HepG2 (cell line): Measurements from ENCODE around the gene FGA. TPM values are rescaled to one million over a fixed set of nuclear protein-coding genes. Genes with fewer than 3 reads are reported as not detected.

Experiments
- ATAC-seq: fragments of 200-7000 bp; cut with Tn5 transposase; 3 replicates; pipeline ENCODE4 v1.9.1; 2020; ENCODE audit warnings: mild to moderate bottlenecking, moderate library complexity
- BruUV-seq: library from RNA; stranded (reverse); fragments of 400-500 nt; replicated peaks from 2 replicates; lab custom pipeline; 2021; lab: Mats Ljungman, UMichigan
- CTCF ChIA-PET: fragments of 300-600 bp; formaldehyde crosslinking; extraction: SDS; loops from one replicate; lab custom pipeline; 2021; ENCODE audit warnings: low total read pairs, inconsistent platforms, low intra/inter-chr PET ratio; lab: Yijun Ruan, JAX
- POLR2A ChIA-PET: fragments of 350-600 bp; sonication (Branson Sonifier 250); formaldehyde crosslinking; loops from one replicate; lab custom pipeline; 2020; ENCODE audit warnings: antibody characterized with exemption, inconsistent platforms; lab: Yijun Ruan, JAX
- DNase-seq: peaks from one replicate; pipeline ENCODE4 v3.0.0-alpha.2; 2015; ENCODE audit warnings: low spot score
- FAIRE-seq: peaks from 3 replicates; lab custom pipeline; 2011; peaks lifted over from hg19 to GRCh38; lab: Jason Lieb, UNC
- H2AFZ ChIP-seq: one replicate; pipeline ENCODE4 v1.6.1; 2011; ENCODE audit warnings: low read length, inconsistent platforms
- H3K27ac ChIP-seq: fragments of 300-600 bp; 3 replicates; pipeline ENCODE4 v1.8.0; 2011; ENCODE audit warnings: mixed run types, mild to moderate bottlenecking, mixed read lengths, low read length, inconsistent platforms; ENCODE audit not compliant: insufficient read depth; ENCODE audit errors: extremely low read length
- H3K27me3 ChIP-seq, 2 experiments: fragments of 200-600 bp in 1 of 2; 2 replicates in 1 of 2; 3 replicates in 1 of 2; pipeline versions ENCODE4 v1.6.0 to v1.8.0; 2011; ENCODE audit warnings: low read length in 2 of 2, mild to moderate bottlenecking in 2 of 2, moderate library complexity in 2 of 2, inconsistent platforms in 1 of 2; ENCODE audit not compliant: insufficient read depth in 2 of 2, control insufficient read depth in 1 of 2
- H3K36me3 ChIP-seq, 2 experiments: fragments of 200-600 bp in 1 of 2; replicated peaks in 1 of 2; 2 replicates in 1 of 2; 3 replicates in 1 of 2; pipeline versions ENCODE4 v1.5.1 to v1.8.0; 2011; ENCODE audit warnings: low read length in 2 of 2, inconsistent platforms in 1 of 2; ENCODE audit not compliant: insufficient read depth in 2 of 2, control insufficient read depth in 1 of 2
- H3K4me1 ChIP-seq: 2 replicates; pipeline ENCODE4 v1.5.1; 2012; ENCODE audit warnings: low read length, inconsistent platforms; ENCODE audit not compliant: insufficient read depth
- H3K4me2 ChIP-seq: 2 replicates; pipeline ENCODE4 v1.6.0; 2011; ENCODE audit warnings: low read depth, low read length, inconsistent platforms
- H3K4me3 ChIP-seq, 3 experiments: fragments of 200-600 bp in 1 of 3; sonication (generic), shearing (Covaris generic) in 1 of 3; replicated peaks in 1 of 3; 2 replicates each; pipeline ENCODE4 v1.5.1; 2011 to 2016; ENCODE audit warnings: low read length in 3 of 3, inconsistent platforms in 2 of 3, low read depth in 2 of 3, mild to moderate bottlenecking in 2 of 3, control low read depth in 1 of 3, mixed read lengths in 1 of 3; ENCODE audit not compliant: insufficient read depth in 1 of 3
- H3K79me2 ChIP-seq: one replicate; pipeline ENCODE4 v1.6.1; 2011; ENCODE audit warnings: low read length, inconsistent platforms; ENCODE audit not compliant: insufficient read depth
- H3K9ac ChIP-seq: 2 replicates; pipeline ENCODE4 v1.6.0; 2011; ENCODE audit warnings: mild to moderate bottlenecking, low read depth, low read length, inconsistent platforms; ENCODE audit not compliant: insufficient read depth
- H3K9me3 ChIP-seq: 2 replicates; pipeline ENCODE4 v1.5.1; 2012; ENCODE audit warnings: mild to moderate bottlenecking, low read length
- H4K20me1 ChIP-seq: 2 replicates; pipeline ENCODE4 v1.6.0; 2011; ENCODE audit warnings: inconsistent platforms, mild to moderate bottlenecking, low read length, moderate library complexity; ENCODE audit not compliant: insufficient read depth
- CENPBD1 ChIP-seq: sonication (generic); formaldehyde crosslinking; IDR thresholded peaks from 2 replicates; pipeline ENCODE4 v1.8.0; 2022; ENCODE audit warnings: missing genetic modification reagents, low read depth, mild to moderate bottlenecking, borderline replicate concordance
- MAFK ChIP-seq, 2 experiments: IDR thresholded peaks in 1 of 2; conservative IDR thresholded peaks in 1 of 2; 2 replicates each; pipeline ENCODE4 v1.6.1; 2011; ENCODE audit warnings: improper control_type of control experiment in 2 of 2, low read length in 2 of 2
- MTF1 ChIP-seq: sonication (generic); formaldehyde crosslinking; IDR thresholded peaks from 2 replicates; pipeline ENCODE4 v1.5.0; 2020; ENCODE audit warnings: missing genetic modification reagents
- MYNN ChIP-seq: sonication (generic); formaldehyde crosslinking; IDR thresholded peaks from 2 replicates; pipeline ENCODE4 v1.4.0; 2020; ENCODE audit warnings: mild to moderate bottlenecking, low read depth, missing genetic modification reagents
- NFATC3 ChIP-seq: sonication (generic); formaldehyde crosslinking; IDR thresholded peaks from 2 replicates; pipeline ENCODE4 v1.5.1; 2020; ENCODE audit warnings: mild to moderate bottlenecking, missing genetic modification reagents
- NR3C1 ChIP-seq: sonication (generic); formaldehyde crosslinking; IDR thresholded peaks from 2 replicates; pipeline ENCODE4 v1.4.0; 2020; ENCODE audit warnings: missing genetic modification reagents
- PRPF4 ChIP-seq: fragments of 200-400 bp; formaldehyde crosslinking; IDR thresholded peaks from 2 replicates; pipeline ENCODE4 v1.6.1; 2016; ENCODE audit warnings: low read length, low read depth; ENCODE audit not compliant: poor library complexity, severe bottlenecking
- RBM22 ChIP-seq: fragments of 200-400 bp; formaldehyde crosslinking; optimal IDR thresholded peaks from 2 replicates; pipeline ENCODE3; 2017; ENCODE audit warnings: mild to moderate bottlenecking, low read length, moderate library complexity
- RFXANK ChIP-seq: IDR thresholded peaks from 2 replicates; pipeline ENCODE4 v1.6.1; 2016
- SP4 ChIP-seq: sonication (generic); formaldehyde crosslinking; IDR thresholded peaks from 2 replicates; pipeline ENCODE4 v1.8.1; 2023; ENCODE audit warnings: mild to moderate bottlenecking, missing genetic modification reagents
- TCF12 ChIP-seq, 2 experiments: fragments of 450-650 bp in 1 of 2; sonication (generic) in 1 of 2; formaldehyde crosslinking in 1 of 2; IDR thresholded peaks; 2 replicates each; pipeline versions ENCODE4 v1.6.1 to v1.8.0; 2017 to 2022; ENCODE audit warnings: antibody characterized with exemption in 1 of 2, mild to moderate bottlenecking in 1 of 2, missing genetic modification reagents in 1 of 2, moderate library complexity in 1 of 2
- ZHX1 ChIP-seq: sonication (generic); formaldehyde crosslinking; IDR thresholded peaks from 2 replicates; pipeline ENCODE4 v1.8.1; 2022; ENCODE audit warnings: low read depth, mild to moderate bottlenecking, missing genetic modification reagents
- ZNF33B ChIP-seq: sonication (generic); formaldehyde crosslinking; IDR thresholded peaks from 2 replicates; pipeline ENCODE4 v1.5.1; 2020; ENCODE audit warnings: mild to moderate bottlenecking, missing genetic modification reagents
- ZNF451 ChIP-seq: sonication (generic); formaldehyde crosslinking; IDR thresholded peaks from 2 replicates; pipeline ENCODE4 v1.5.0; 2020; ENCODE audit warnings: mild to moderate bottlenecking, missing genetic modification reagents
- ZNF674 ChIP-seq: sonication (generic); formaldehyde crosslinking; IDR thresholded peaks from 2 replicates; pipeline ENCODE4 v1.5.0; 2020; ENCODE audit warnings: low read depth, mild to moderate bottlenecking, missing genetic modification reagents
- ZNF773 ChIP-seq: sonication (generic); formaldehyde crosslinking; IDR thresholded peaks from 2 replicates; pipeline ENCODE4 v1.4.0; 2020; ENCODE audit warnings: missing genetic modification reagents, borderline replicate concordance
- ZNF83 ChIP-seq: sonication (generic); formaldehyde crosslinking; IDR thresholded peaks from 2 replicates; pipeline ENCODE4 v1.4.0; 2020; ENCODE audit warnings: missing genetic modification reagents, mild to moderate bottlenecking, borderline replicate concordance
- ZSCAN12 ChIP-seq: sonication (generic); formaldehyde crosslinking; IDR thresholded peaks from 2 replicates; pipeline ENCODE4 v1.9.0; 2021; ENCODE audit warnings: mild to moderate bottlenecking, missing genetic modification reagents
- WGBS: methylation state at CpG from one replicate; pipeline ENCODE4 v1.1.6; 2017; ENCODE audit warnings: low lambda C conversion rate; 5-methylcytosine and 5-hydroxymethylcytosine counted together
- in situ Hi-C: cut with HindIII; loops from 2 replicates; pipeline ENCODE4 v1.10.0; 2017; ENCODE audit warnings: low pct_unique_long_range_greater_than_20kb; ENCODE audit not compliant: extremely low pct_ligation_motif_present
- intact Hi-C: fragments of 100-400 bp; cut with micrococcal nuclease; formaldehyde crosslinking; loops from one replicate; pipeline ENCODE4 v1.10.0; 2022; ENCODE audit not compliant: unreplicated experiment
- polyA plus RNA-seq, 8 experiments: library from polyadenylated mRNA; depleted of rRNA in 3 of 8; stranded (reverse) in 7 of 8; unstranded in 1 of 8; fragments of >200 nt; fragmentation: Illumina TruSeq in 4 of 8; extraction: Trizol in 4 of 8; gene quantifications; 2 replicates each; pipeline versions ENCODE4 v1.2.1 to v1.2.3, GENCODE V29; 2011 to 2016; ENCODE audit warnings: low read depth in 4 of 8, missing spikeins in 1 of 8, mixed read lengths in 1 of 8; ENCODE audit not compliant: insufficient read depth in 1 of 8
- total RNA-seq, 5 experiments: library from RNA; depleted of rRNA; stranded (reverse); fragments of >200 nt; fragmentation: Illumina TruSeq; extraction: Trizol; gene quantifications; 2 replicates each; pipeline ENCODE4 v1.2.3, GENCODE V29; 2016; ENCODE audit warnings: low read depth in 1 of 5

FGA gene
- total and polyA plus RNA-seq, 2 of the 13 experiments (the other 11 are each of a cell fraction or from before 2014, with no cell fraction given): 640 to 1,523 TPM

GRCh38 chr4:154631828-154632227 is 41.3 kb upstream of the FGA start:
- intact Hi-C loops: no loop called here
- H3K27me3 ChIP-seq: peaks cover 0 to 23% of the 10 kb centered on the region in 2 experiments; a peak in 4 of 5 replicates
- CTCF ChIA-PET: no interaction called here

More at GRCh38 chr4:154631828-154632227, 41.3 kb upstream of the FGA start:
- no peaks in the 10 kb centered on the region for H3K79me2 ChIP-seq
- no peak overlapping the region for H3K4me2 ChIP-seq
- no peaks in the 10 kb centered on the region for H3K36me3 ChIP-seq
- H4K20me1 ChIP-seq: no peaks in the 10 kb centered on the region
- no peak overlapping the region for H2AFZ ChIP-seq
- H3K27ac ChIP-seq: no peak overlapping the region
- FAIRE-seq (no peak), ATAC-seq (no peak), DNase-seq (no peak)
- in situ Hi-C loops: loop anchor here (25.0 kb wide), 2 partner anchors 305 to 730 kb away; no protein-coding TSS in a partner anchor
- H3K4me3 ChIP-seq: no peak overlapping the region
- H3K9ac ChIP-seq: no peak overlapping the region
- no TSS peak for BruUV-seq
- POLR2A ChIA-PET: no interaction called here
- H3K4me1 ChIP-seq: peaks cover 6% of the 10 kb centered on the region
- WGBS: 0% methylated on average over 2 of the region's 2 CpGs
- no peaks in the 10 kb centered on the region for H3K9me3 ChIP-seq
- TF ChIP-seq ZHX1 (CRISPR knock-in tag): no peak
- no peak for TF ChIP-seq MYNN
- no peak for TF ChIP-seq TCF12 (IDR thresholded peaks at IDR 0.05)
- TF ChIP-seq TCF12 (CRISPR knock-in tag; IDR thresholded peaks at IDR 0.05): no peak
- TF ChIP-seq ZNF451: no peak
- TF ChIP-seq MAFK (conservative IDR thresholded peaks at IDR 0.05 in 1 of 2, IDR thresholded peaks at IDR 0.05 in 1 of 2; ENCODE audit: low read length in 2 of 2): no peak
- TF ChIP-seq RFXANK: no peak
- TF ChIP-seq MTF1 (CRISPR knock-in tag): no peak
- TF ChIP-seq NFATC3: no peak
- TF ChIP-seq CENPBD1 (CRISPR knock-in tag): no peak
- no peak for TF ChIP-seq ZSCAN12 (CRISPR knock-in tag)
- no peak for TF ChIP-seq ZNF33B (CRISPR knock-in tag)
- TF ChIP-seq ZNF83 (CRISPR knock-in tag): no peak
- no peak for TF ChIP-seq ZNF773
- TF ChIP-seq SP4: no peak
- no peak for TF ChIP-seq ZNF674 (CRISPR knock-in tag)
- TF ChIP-seq PRPF4: no peak
- TF ChIP-seq RBM22: no peak
- no peak for TF ChIP-seq NR3C1 (CRISPR knock-in tag)
